Panc1 (cell line): ENCODE results near the gene SMIM13.

Experiments
- CTCF ChIP-seq: fragments of 450-650 bp; IDR thresholded peaks from 2 replicates; pipeline ENCODE4 v1.5.1; 2017; ENCODE audit warnings: mild to moderate bottlenecking
- POLR2AphosphoS5 ChIP-seq: IDR thresholded peaks from 2 replicates; pipeline ENCODE4 v1.6.1; 2012; ENCODE audit warnings: mild to moderate bottlenecking, low read depth, low read length, moderate library complexity
- TF ChIP-seq, protein P1 (sequence below), 2 experiments: IDR thresholded peaks; 2 replicates each; pipeline ENCODE4 v1.6.1; 2011 to 2012; ENCODE audit warnings: low read depth in 2 of 2, control low read depth in 1 of 2, low read length in 1 of 2, mild to moderate bottlenecking in 1 of 2, moderate library complexity in 1 of 2; ENCODE audit not compliant: insufficient read depth in 1 of 2

DNA sequence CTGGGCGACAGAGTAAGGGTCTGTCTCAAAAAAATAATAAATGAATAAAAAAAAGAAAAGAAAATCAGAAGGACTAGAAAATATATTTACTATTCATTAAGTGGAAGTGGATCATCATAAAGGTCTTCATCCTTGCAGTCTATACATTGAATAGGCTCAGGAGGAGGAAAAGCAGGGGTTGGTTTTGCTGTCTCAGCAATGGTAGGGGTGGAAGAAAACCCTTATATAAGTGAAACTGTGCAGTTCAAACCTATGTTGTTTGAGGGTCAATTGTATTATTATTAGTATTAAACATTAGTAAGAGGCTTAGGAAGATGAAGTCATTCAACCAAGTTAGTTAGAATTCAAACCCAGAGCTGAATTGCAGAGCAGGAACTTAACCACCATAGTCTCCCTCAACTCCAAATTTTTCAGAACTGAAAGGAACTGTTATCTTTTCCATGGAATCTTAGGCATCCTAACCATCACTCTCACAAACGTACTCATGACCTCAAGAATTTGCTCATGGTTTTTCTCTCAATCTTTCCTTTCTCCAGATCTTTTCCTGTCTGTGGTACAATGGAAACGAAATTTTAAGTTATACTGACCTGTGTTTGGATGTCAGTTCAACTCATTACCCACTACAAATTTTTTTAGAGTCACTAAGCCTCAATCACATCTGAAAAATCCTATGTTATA is 7.7 kb upstream of the SMIM13 start:
- TF ChIP-seq CTCF: no peak
- TF ChIP-seq, protein P1, sequence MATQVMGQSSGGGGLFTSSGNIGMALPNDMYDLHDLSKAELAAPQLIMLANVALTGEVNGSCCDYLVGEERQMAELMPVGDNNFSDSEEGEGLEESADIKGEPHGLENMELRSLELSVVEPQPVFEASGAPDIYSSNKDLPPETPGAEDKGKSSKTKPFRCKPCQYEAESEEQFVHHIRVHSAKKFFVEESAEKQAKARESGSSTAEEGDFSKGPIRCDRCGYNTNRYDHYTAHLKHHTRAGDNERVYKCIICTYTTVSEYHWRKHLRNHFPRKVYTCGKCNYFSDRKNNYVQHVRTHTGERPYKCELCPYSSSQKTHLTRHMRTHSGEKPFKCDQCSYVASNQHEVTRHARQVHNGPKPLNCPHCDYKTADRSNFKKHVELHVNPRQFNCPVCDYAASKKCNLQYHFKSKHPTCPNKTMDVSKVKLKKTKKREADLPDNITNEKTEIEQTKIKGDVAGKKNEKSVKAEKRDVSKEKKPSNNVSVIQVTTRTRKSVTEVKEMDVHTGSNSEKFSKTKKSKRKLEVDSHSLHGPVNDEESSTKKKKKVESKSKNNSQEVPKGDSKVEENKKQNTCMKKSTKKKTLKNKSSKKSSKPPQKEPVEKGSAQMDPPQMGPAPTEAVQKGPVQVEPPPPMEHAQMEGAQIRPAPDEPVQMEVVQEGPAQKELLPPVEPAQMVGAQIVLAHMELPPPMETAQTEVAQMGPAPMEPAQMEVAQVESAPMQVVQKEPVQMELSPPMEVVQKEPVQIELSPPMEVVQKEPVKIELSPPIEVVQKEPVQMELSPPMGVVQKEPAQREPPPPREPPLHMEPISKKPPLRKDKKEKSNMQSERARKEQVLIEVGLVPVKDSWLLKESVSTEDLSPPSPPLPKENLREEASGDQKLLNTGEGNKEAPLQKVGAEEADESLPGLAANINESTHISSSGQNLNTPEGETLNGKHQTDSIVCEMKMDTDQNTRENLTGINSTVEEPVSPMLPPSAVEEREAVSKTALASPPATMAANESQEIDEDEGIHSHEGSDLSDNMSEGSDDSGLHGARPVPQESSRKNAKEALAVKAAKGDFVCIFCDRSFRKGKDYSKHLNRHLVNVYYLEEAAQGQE (IDR thresholded peaks at IDR 0.05; ENCODE audit: insufficient read depth in 1 of 2, low read depth in 2 of 2, low read length in 1 of 2): no peak
- no peak for TF ChIP-seq POLR2AphosphoS5
